OCI-LY7 (cell line): ENCODE measurements around the gene MPV17L2. TPM values are rescaled to one million over a fixed set of nuclear protein-coding genes. Genes with fewer than 3 reads are reported as not detected.

Experiments used
- BruUV-seq: library from RNA; stranded (reverse); fragments of 400-500 nt; replicated peaks from 2 replicates; lab custom pipeline; 2021; lab: Mats Ljungman, UMichigan
- CTCF ChIA-PET: fragments of 300-600 bp; sonication (Branson Sonifier 250); formaldehyde crosslinking; loops from one replicate; lab custom pipeline; 2022; ENCODE audit warnings: antibody characterized with exemption; ENCODE audit not compliant: unreplicated experiment; lab: Charles Lee
- POLR2A ChIA-PET: fragments of 300-600 bp; sonication (Branson Sonifier 250); formaldehyde crosslinking; loops from one replicate; lab custom pipeline; 2022; ENCODE audit warnings: antibody characterized with exemption; lab: Charles Lee
- DNase-seq: peaks from one replicate; pipeline ENCODE4 v3.0.0-alpha.2; 2015; ENCODE audit warnings: low spot score
- H2AFZ ChIP-seq: fragments of 200-600 bp; sonication (generic), shearing (Covaris generic); 2 replicates; pipeline ENCODE4 v1.6.1; 2014; ENCODE audit warnings: mild to moderate bottlenecking, antibody characterized with exemption, low read length, moderate library complexity
- H3K27ac ChIP-seq: fragments of 200-600 bp; sonication (generic); 2 replicates; pipeline ENCODE4 v1.5.1; 2014; ENCODE audit warnings: mixed run types, low read depth, mild to moderate bottlenecking, moderate library complexity, low read length, inconsistent platforms; ENCODE audit not compliant: poor library complexity, severe bottlenecking
- H3K36me3 ChIP-seq: fragments of 200-600 bp; sonication (generic); 2 replicates; pipeline ENCODE4 v1.6.1; 2014; ENCODE audit warnings: mild to moderate bottlenecking, antibody characterized with exemption, low read length, moderate library complexity, mixed read lengths; ENCODE audit not compliant: insufficient read depth
- H3K4me1 ChIP-seq: fragments of 200-600 bp; sonication (generic); 2 replicates; pipeline ENCODE4 v1.5.1; 2014; ENCODE audit warnings: mild to moderate bottlenecking, low read length; ENCODE audit not compliant: insufficient read depth, poor library complexity, severe bottlenecking
- H3K4me2 ChIP-seq: fragments of 200-600 bp; sonication (generic); 2 replicates; pipeline ENCODE4 v1.6.1; 2014; ENCODE audit warnings: mild to moderate bottlenecking, low read length
- H3K4me3 ChIP-seq: fragments of 200-600 bp; sonication (generic); 2 replicates; pipeline ENCODE4 v1.5.1; 2014; ENCODE audit warnings: mild to moderate bottlenecking, low read depth, low read length; ENCODE audit not compliant: poor library complexity, severe bottlenecking
- H3K79me2 ChIP-seq: fragments of 200-600 bp; sonication (generic); 2 replicates; pipeline ENCODE4 v1.6.1; 2016; ENCODE audit warnings: low read depth, mild to moderate bottlenecking, low read length, moderate library complexity, mixed read lengths; ENCODE audit not compliant: insufficient read depth
- H3K9me2 ChIP-seq: fragments of 200-600 bp; sonication (generic); 2 replicates; pipeline ENCODE4 v1.6.1; 2016; ENCODE audit warnings: mild to moderate bottlenecking, low read length, mixed read lengths; ENCODE audit not compliant: insufficient read depth
- H3K9me3 ChIP-seq: fragments of 200-600 bp; sonication (generic); 2 replicates; pipeline ENCODE4 v1.6.1; 2014; ENCODE audit warnings: mild to moderate bottlenecking, mixed run types, low read length, mixed read lengths
- H4K20me1 ChIP-seq: fragments of 200-600 bp; sonication (generic); 2 replicates; pipeline ENCODE4 v1.6.1; 2014; ENCODE audit warnings: mild to moderate bottlenecking, antibody characterized with exemption, low read length, moderate library complexity, mixed read lengths; ENCODE audit not compliant: insufficient read depth
- CTCF ChIP-seq: fragments of 200-600 bp; sonication (generic); conservative IDR thresholded peaks from 2 replicates; pipeline ENCODE4 v1.5.1; 2014; ENCODE audit warnings: mild to moderate bottlenecking, antibody characterized with exemption, low read length, moderate library complexity, mixed read lengths
- EZH2phosphoT487 ChIP-seq: fragments of 200-600 bp; sonication (generic); IDR thresholded peaks from 2 replicates; pipeline ENCODE4 v1.6.1; 2018; ENCODE audit warnings: low read depth, borderline replicate concordance, mild to moderate bottlenecking, mixed run types, antibody characterized with exemption, low read length, moderate library complexity, mixed read lengths
- intact Hi-C: fragments of 100-400 bp; cut with micrococcal nuclease; formaldehyde crosslinking; loops from one replicate; pipeline ENCODE4 v1.10.0; 2022; ENCODE audit not compliant: unreplicated experiment
- total RNA-seq, 2 experiments: library from RNA; depleted of rRNA in 1 of 2; stranded (reverse); fragments of >200 nt in 1 of 2; shearing (Covaris generic) in 1 of 2; gene quantifications; 2 replicates each; pipeline ENCODE4 v1.2.3, GENCODE V29; 2014 to 2022

The MPV17L2 gene
- total RNA-seq, 2 experiments from 2014 or later, result 22.6 to 23.7 TPM

GRCh38 chr19:18197306-18197705, 4.3 kb downstream of the MPV17L2 start:
- Histone ChIP-seq H3K36me3 (peaks cover 64% of the 10 kb centered on the region), H3K79me2 (peaks cover 18% of the 10 kb centered on the region; the same call in 1 of the 2 replicates), H3K9me2 (no peaks in the 10 kb centered on the region), H3K4me2 (no peak overlapping the region), H3K9me3 (no peaks in the 10 kb centered on the region), H2AFZ (no peak overlapping the region), H4K20me1 (peaks cover 12% of the 10 kb centered on the region; the same call in 1 of the 2 replicates), H3K4me3 (no peak overlapping the region), H3K4me1 (peaks cover 18% of the 10 kb centered on the region), H3K27ac (no peak overlapping the region)
- no peak for DNase-seq
- no TSS peak for BruUV-seq
- intact Hi-C loops, result no loop called here
- TF ChIP-seq EZH2phosphoT487 (no peak), CTCF (no peak)
- CTCF ChIA-PET, result no interaction called here
- POLR2A ChIA-PET, result interaction anchor here (0.6 kb wide), 1 partner anchor 52 kb away, joined by 4 read pairs; no protein-coding TSS in a partner anchor

DNA sequence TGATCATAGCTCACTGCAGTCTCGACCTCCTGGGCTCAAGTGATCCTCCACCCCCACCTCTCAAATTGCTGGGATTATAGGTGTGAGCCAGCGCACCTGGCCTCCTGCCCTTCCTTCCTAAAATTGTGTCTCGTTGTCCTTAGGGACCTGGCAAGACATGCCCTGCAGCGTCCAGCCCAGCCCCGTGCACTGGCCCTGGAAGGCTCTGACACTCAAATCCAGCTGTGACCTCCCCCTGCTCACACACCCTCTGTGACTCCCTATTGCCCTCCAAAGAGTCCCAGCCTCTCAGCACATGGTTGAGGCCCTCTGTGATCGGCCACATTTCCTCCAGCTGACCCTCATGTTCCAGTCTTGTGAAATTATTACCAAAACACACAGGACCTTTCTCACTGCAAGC, 4.9 kb downstream of the MPV17L2 start:
- POLR2A ChIA-PET, result no interaction called here
- Histone ChIP-seq H3K36me3 (peaks cover 67% of the 10 kb centered on the region), H3K27ac (no peak overlapping the region), H2AFZ (no peak overlapping the region), H3K4me2 (no peak overlapping the region), H3K9me2 (no peaks in the 10 kb centered on the region), H4K20me1 (peaks cover 12% of the 10 kb centered on the region; the same call in 1 of the 2 replicates), H3K4me3 (no peak overlapping the region), H3K79me2 (peaks cover 24% of the 10 kb centered on the region; the same call in 1 of the 2 replicates), H3K9me3 (no peaks in the 10 kb centered on the region), H3K4me1 (peaks cover 24% of the 10 kb centered on the region)
- TF ChIP-seq CTCF, result no peak
- TF ChIP-seq EZH2phosphoT487, result no peak
- no peak for DNase-seq
- no TSS peak for BruUV-seq
- intact Hi-C loops, result no loop called here
- CTCF ChIA-PET, result no interaction called here

- Histone ChIP-seq H4K20me1 (peaks cover 12% of the 10 kb centered on the region; the same call in 1 of the 2 replicates), H3K79me2 (peaks cover 29% of the 10 kb centered on the region; the same call in 1 of the 2 replicates), H3K4me3 (no peak overlapping the region), H3K4me2 (no peak overlapping the region), H3K27ac (no peak overlapping the region), H2AFZ (no peak overlapping the region), H3K9me3 (no peaks in the 10 kb centered on the region), H3K4me1 (peaks cover 28% of the 10 kb centered on the region), H3K36me3 (peaks cover 67% of the 10 kb centered on the region), H3K9me2 (no peaks in the 10 kb centered on the region)
- no TSS peak for BruUV-seq
- DNase-seq, result no peak
- TF ChIP-seq CTCF (no peak), EZH2phosphoT487 (no peak)
- ChIA-PET POLR2A (interaction anchor here (0.6 kb wide), 1 partner anchor 32 kb away, joined by 3 read pairs; no protein-coding TSS in a partner anchor), CTCF (no interaction called here)
- intact Hi-C loops, result no loop called here
Observed at GRCh38 chr19:18198374-18198773, 5.4 kb downstream of the MPV17L2 start.
